A673 (cell line): ENCODE data around the gene FAM241A. TPM values are rescaled to one million over a fixed set of nuclear protein-coding genes. Genes with fewer than 3 reads are reported as not detected.
"Not testable (repeated sequence)": the region's sequence is repeated elsewhere in the genome, so short reads cannot be mapped to it uniquely, and the experiment has no call there.

Experiments
- BruUV-seq: library from RNA; stranded (reverse); fragments of 400-500 nt; replicated peaks from 2 replicates; lab custom pipeline; 2021; lab: Mats Ljungman, UMichigan
- CTCF ChIA-PET: fragments of 300-600 bp; sonication (Branson Sonifier 250); formaldehyde crosslinking; loops from one replicate; lab custom pipeline; 2022; ENCODE audit warnings: antibody characterized with exemption; lab: Charles Lee
- POLR2A ChIA-PET: fragments of 300-600 bp; sonication (Branson Sonifier 250); formaldehyde crosslinking; loops from one replicate; lab custom pipeline; 2022; ENCODE audit warnings: antibody characterized with exemption; ENCODE audit not compliant: low non-redundant PET; lab: Charles Lee
- DNase-seq: peaks from one replicate; pipeline ENCODE4 v3.0.0-alpha.2; 2015; ENCODE audit warnings: low spot score
- H3K27ac ChIP-seq: fragments of 200-600 bp; sonication (generic); 2 replicates; pipeline ENCODE4 v1.5.1; 2016; ENCODE audit warnings: mixed run types, low read depth, mild to moderate bottlenecking, mixed read lengths, antibody characterized with exemption, low read length; ENCODE audit not compliant: poor library complexity, severe bottlenecking
- H3K27me3 ChIP-seq: fragments of 200-600 bp; sonication (generic); replicated peaks from 2 replicates; pipeline ENCODE4 v1.6.1; 2017; ENCODE audit warnings: mixed run types, low read depth, mild to moderate bottlenecking, mixed read lengths, antibody characterized with exemption, low read length; ENCODE audit not compliant: insufficient read depth, poor library complexity
- H3K36me3 ChIP-seq: fragments of 200-600 bp; sonication (generic); 2 replicates; pipeline ENCODE4 v1.6.1; 2016; ENCODE audit warnings: mixed run types, mild to moderate bottlenecking, mixed read lengths, antibody characterized with exemption, low read length; ENCODE audit not compliant: insufficient read depth, poor library complexity, severe bottlenecking
- H3K4me1 ChIP-seq: fragments of 200-600 bp; sonication (generic); 2 replicates; pipeline ENCODE4 v1.6.1; 2017; ENCODE audit warnings: mixed run types, mild to moderate bottlenecking, mixed read lengths, antibody characterized with exemption, low read length; ENCODE audit not compliant: insufficient read depth, poor library complexity, severe bottlenecking
- H3K4me3 ChIP-seq: fragments of 200-600 bp; sonication (generic); 2 replicates; pipeline ENCODE4 v1.5.1; 2016; ENCODE audit warnings: low read depth, mixed run types, mild to moderate bottlenecking, mixed read lengths, low read length; ENCODE audit not compliant: poor library complexity, severe bottlenecking
- H3K9me3 ChIP-seq: fragments of 200-600 bp; sonication (generic); 2 replicates; pipeline ENCODE4 v1.6.1; 2016; ENCODE audit warnings: mixed run types, low read depth, mild to moderate bottlenecking, mixed read lengths, antibody characterized with exemption, low read length; ENCODE audit not compliant: poor library complexity, severe bottlenecking
- EZH2 ChIP-seq: fragments of 200-600 bp; sonication (generic); IDR thresholded peaks from 2 replicates; pipeline ENCODE4 v1.6.1; 2017; ENCODE audit warnings: borderline replicate concordance, low read depth, mild to moderate bottlenecking, mixed read lengths, antibody characterized with exemption, low read length; ENCODE audit not compliant: poor library complexity, severe bottlenecking
- intact Hi-C: fragments of 100-400 bp; cut with micrococcal nuclease; formaldehyde crosslinking; loops from one replicate; pipeline ENCODE4 v1.10.0; 2022; ENCODE audit not compliant: unreplicated experiment
- total RNA-seq: library from RNA; stranded (reverse); gene quantifications from 2 replicates; pipeline ENCODE4 v1.2.3, GENCODE V29; 2021
- TF ChIP-seq, protein P1 (sequence below): fragments of 300-800, 200-600 bp; sonication (generic); conservative IDR thresholded peaks from 2 replicates; pipeline ENCODE4 v1.5.1; 2017; ENCODE audit warnings: low read depth, mild to moderate bottlenecking, antibody characterized with exemption, low read length, moderate library complexity, mixed read lengths

FAM241A gene
- total RNA-seq, 1 experiment from 2014 or later, result 1.5 TPM

DNA sequence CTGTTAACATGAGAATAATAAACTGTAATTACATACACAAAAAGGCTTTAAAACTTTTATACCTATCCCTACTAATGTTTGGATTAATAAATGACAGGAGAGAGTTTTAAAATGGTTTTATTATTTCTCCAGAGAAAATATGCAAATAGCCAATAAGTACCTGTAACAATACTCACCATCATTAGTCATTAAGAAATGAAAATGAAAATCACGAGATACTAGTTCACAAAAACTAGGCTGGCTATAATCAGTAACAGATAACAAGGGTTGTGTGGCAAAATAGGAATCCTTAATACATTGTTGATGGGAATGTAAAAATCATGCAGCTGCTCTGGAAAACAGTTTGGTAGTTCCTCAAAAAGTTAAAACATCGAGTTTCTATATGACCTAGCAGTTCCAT is 61.2 kb downstream of the FAM241A start:
- Histone ChIP-seq H3K36me3 (no peaks in the 10 kb centered on the region), H3K9me3 (no peaks in the 10 kb centered on the region), H3K4me1 (no peaks in the 10 kb centered on the region), H3K27ac (no peak overlapping the region), H3K27me3 (no peaks in the 10 kb centered on the region), H3K4me3 (no peak overlapping the region)
- no peak for TF ChIP-seq EZH2
- TF ChIP-seq, protein P1, sequence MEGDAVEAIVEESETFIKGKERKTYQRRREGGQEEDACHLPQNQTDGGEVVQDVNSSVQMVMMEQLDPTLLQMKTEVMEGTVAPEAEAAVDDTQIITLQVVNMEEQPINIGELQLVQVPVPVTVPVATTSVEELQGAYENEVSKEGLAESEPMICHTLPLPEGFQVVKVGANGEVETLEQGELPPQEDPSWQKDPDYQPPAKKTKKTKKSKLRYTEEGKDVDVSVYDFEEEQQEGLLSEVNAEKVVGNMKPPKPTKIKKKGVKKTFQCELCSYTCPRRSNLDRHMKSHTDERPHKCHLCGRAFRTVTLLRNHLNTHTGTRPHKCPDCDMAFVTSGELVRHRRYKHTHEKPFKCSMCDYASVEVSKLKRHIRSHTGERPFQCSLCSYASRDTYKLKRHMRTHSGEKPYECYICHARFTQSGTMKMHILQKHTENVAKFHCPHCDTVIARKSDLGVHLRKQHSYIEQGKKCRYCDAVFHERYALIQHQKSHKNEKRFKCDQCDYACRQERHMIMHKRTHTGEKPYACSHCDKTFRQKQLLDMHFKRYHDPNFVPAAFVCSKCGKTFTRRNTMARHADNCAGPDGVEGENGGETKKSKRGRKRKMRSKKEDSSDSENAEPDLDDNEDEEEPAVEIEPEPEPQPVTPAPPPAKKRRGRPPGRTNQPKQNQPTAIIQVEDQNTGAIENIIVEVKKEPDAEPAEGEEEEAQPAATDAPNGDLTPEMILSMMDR, result no peak
- ChIA-PET CTCF (no interaction called here), POLR2A (no interaction called here)
- no peak for DNase-seq
- BruUV-seq, result no TSS peak
- intact Hi-C loops, result no loop called here

DNA sequence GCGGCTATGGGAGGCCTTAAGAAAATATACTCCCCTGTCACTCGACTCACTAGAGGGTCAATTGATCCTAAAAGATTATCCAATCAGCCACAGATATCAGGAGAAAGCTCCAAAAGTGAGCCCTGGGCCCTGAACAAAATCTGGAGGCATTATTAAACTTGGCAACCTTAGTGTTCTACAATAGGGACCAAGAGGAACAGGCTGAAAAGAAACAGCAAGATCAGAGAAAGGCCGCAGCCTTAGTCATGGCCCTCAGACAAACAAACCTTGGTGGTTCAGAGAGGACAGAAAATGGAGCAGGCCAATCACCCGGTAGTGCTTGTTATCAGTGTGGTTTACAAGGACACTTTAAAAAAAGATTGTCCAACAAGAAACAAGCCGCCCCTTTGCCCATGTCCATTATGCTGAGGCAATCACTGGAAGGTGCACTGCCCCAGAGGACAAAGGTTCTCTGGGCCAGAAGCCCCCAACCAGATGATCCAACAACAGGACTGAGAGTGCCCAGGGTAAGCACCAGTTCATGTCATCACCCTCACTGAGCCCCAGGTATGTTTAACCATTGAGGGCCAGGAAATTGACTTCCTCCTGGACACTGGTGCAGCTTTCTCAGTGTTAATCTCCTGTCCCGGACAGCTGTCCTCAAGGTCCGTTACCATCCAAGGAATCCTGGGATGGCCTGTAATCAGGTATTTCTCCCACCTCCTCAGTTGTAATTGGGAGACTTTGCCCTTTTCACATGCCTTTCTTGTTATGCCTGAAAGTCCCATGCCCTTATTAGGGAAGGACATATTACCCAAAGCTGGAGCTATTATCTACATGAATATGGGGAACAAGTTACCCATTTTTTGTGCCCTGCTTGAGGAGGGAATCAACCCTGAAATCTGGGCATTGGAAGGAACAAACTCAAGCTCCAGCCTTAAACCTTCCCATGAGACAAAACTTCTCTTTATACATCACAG is 63.2 kb downstream of the FAM241A start:
- H3K9me3 ChIP-seq, POLR2A ChIA-PET, DNase-seq, H3K27ac ChIP-seq, H3K27me3 ChIP-seq, H3K4me1 ChIP-seq, CTCF ChIA-PET, H3K4me3 ChIP-seq, H3K36me3 ChIP-seq, intact Hi-C loops, BruUV-seq: not testable (repeated sequence)

DNA sequence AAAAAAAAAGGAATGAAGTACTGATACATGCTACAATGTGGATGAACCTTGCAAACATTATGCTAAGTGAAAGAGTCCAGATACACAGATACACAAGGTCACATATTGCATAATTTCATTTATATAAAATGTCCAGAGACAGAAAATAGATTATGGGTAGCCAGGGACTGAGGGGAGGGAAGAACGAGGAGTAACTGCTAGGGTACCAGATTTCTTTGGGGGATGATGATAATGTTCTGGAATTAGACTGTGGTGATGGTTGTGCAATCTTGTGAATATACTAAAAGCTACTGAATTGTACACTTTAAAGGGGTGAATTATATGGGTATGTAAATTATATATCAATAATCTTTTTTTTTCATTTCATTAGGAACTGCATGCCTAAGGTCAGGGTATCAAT is 65.5 kb downstream of the FAM241A start:
- ChIA-PET CTCF (no interaction called here), POLR2A (interaction anchor here (0.6 kb wide), 1 partner anchor 55 kb away, joined by 6 read pairs; no protein-coding TSS in a partner anchor)
- Histone ChIP-seq H3K4me3 (no peak overlapping the region), H3K27ac (no peak overlapping the region), H3K9me3 (no peaks in the 10 kb centered on the region), H3K27me3 (no peaks in the 10 kb centered on the region), H3K36me3 (no peaks in the 10 kb centered on the region), H3K4me1 (no peaks in the 10 kb centered on the region)
- intact Hi-C loops, result loop anchor here (5.0 kb wide), 1 partner anchor 312 kb away; no protein-coding TSS in a partner anchor
- TF ChIP-seq, protein P1, result no peak
- no peak for TF ChIP-seq EZH2
- no peak for DNase-seq
- BruUV-seq, result no TSS peak
